Liver (tissue), 9 donors: ENCODE data around the gene NBEA. TPM values are rescaled to one million over a fixed set of nuclear protein-coding genes. Genes with fewer than 3 reads are reported as not detected.

Experiments used
- DNase-seq: peaks from one replicate; pipeline ENCODE4 v3.0.0-alpha.2; 2017; ENCODE audit warnings: low spot score
- H3K27ac ChIP-seq, 2 donors: one replicate each; pipeline ENCODE4 v1.7.0; 2013; ENCODE audit warnings: inconsistent platforms in 2 of 2, low read length in 2 of 2, control low read depth in 1 of 2, low read depth in 1 of 2, mild to moderate bottlenecking in 1 of 2
- H3K27me3 ChIP-seq, 4 donors: one replicate each; pipeline versions ENCODE4 v1.6.1 to v1.7.0; 2013; ENCODE audit warnings: low read length in 3 of 4, inconsistent platforms in 1 of 4, mild to moderate bottlenecking in 1 of 4, moderate library complexity in 1 of 4; ENCODE audit not compliant: control insufficient read depth in 4 of 4, insufficient read depth in 4 of 4
- H3K36me3 ChIP-seq, 4 donors: one replicate each; pipeline versions ENCODE4 v1.6.1 to v1.7.0; 2013; ENCODE audit warnings: low read length in 3 of 4, mild to moderate bottlenecking in 3 of 4, low read depth in 1 of 4, moderate library complexity in 1 of 4; ENCODE audit not compliant: control insufficient read depth in 4 of 4, insufficient read depth in 3 of 4
- H3K4me1 ChIP-seq, 4 donors: one replicate each; pipeline versions ENCODE4 v1.6.1 to v1.7.0; 2013; ENCODE audit warnings: low read length in 3 of 4, mild to moderate bottlenecking in 3 of 4, moderate library complexity in 1 of 4; ENCODE audit not compliant: control insufficient read depth in 4 of 4, insufficient read depth in 4 of 4
- H3K4me3 ChIP-seq, 3 donors: one replicate each; pipeline versions ENCODE4 v1.6.1 to v1.7.0; 2013; ENCODE audit warnings: low read length in 3 of 3, control low read depth in 1 of 3, low read depth in 1 of 3, mild to moderate bottlenecking in 1 of 3
- H3K9ac ChIP-seq, 2 donors: one replicate each; pipeline ENCODE4 v1.7.0; 2013; ENCODE audit warnings: low read length in 2 of 2, mild to moderate bottlenecking in 2 of 2, moderate library complexity in 2 of 2, control low read depth in 1 of 2, low read depth in 1 of 2
- H3K9me3 ChIP-seq, 4 donors: one replicate each; pipeline versions ENCODE4 v1.6.1 to v1.7.0; 2013; ENCODE audit warnings: low read length in 3 of 4; ENCODE audit not compliant: control insufficient read depth in 4 of 4
- EGR1 ChIP-seq, 2 donors: IDR thresholded peaks; 2 replicates each; pipeline ENCODE4 v1.6.1; 2016 to 2018; ENCODE audit warnings: antibody characterized with exemption in 2 of 2, low read depth in 2 of 2
- FOXA1 ChIP-seq: IDR thresholded peaks from 2 replicates; pipeline ENCODE4 v1.6.1; 2016; ENCODE audit warnings: antibody characterized with exemption
- FOXA2 ChIP-seq: IDR thresholded peaks from 2 replicates; pipeline ENCODE4 v1.6.1; 2016; ENCODE audit warnings: antibody characterized with exemption
- GABPA ChIP-seq, 2 donors: IDR thresholded peaks in 1 of 2; conservative IDR thresholded peaks in 1 of 2; 2 replicates each; pipeline ENCODE4 v1.6.1; 2016; ENCODE audit warnings: antibody characterized with exemption in 2 of 2, mild to moderate bottlenecking in 1 of 2, moderate library complexity in 1 of 2
- HNF4G ChIP-seq: IDR thresholded peaks from 2 replicates; pipeline ENCODE4 v1.6.1; 2016; ENCODE audit warnings: antibody characterized with exemption
- JUND ChIP-seq, 2 donors: IDR thresholded peaks; 2 replicates each; pipeline ENCODE4 v1.6.1; 2016; ENCODE audit warnings: antibody characterized with exemption in 2 of 2
- MAX ChIP-seq: IDR thresholded peaks from 2 replicates; pipeline ENCODE4 v1.6.1; 2016; ENCODE audit warnings: antibody characterized with exemption
- NR2F2 ChIP-seq: IDR thresholded peaks from 2 replicates; pipeline ENCODE4 v1.6.1; 2016; ENCODE audit warnings: antibody characterized with exemption
- RAD21 ChIP-seq, 2 donors: IDR thresholded peaks; 2 replicates each; pipeline ENCODE4 v1.6.1; 2016; ENCODE audit warnings: antibody characterized with exemption in 2 of 2, mild to moderate bottlenecking in 2 of 2
- SP1 ChIP-seq: IDR thresholded peaks from 2 replicates; pipeline ENCODE4 v1.6.1; 2018; ENCODE audit warnings: antibody characterized with exemption, mild to moderate bottlenecking
- TAF1 ChIP-seq: conservative IDR thresholded peaks from 2 replicates; pipeline ENCODE4 v1.6.1; 2016; ENCODE audit warnings: antibody characterized with exemption, mild to moderate bottlenecking
- YY1 ChIP-seq: IDR thresholded peaks from 2 replicates; pipeline ENCODE4 v1.6.1; 2016; ENCODE audit warnings: antibody characterized with exemption, mild to moderate bottlenecking
- whole genome bisulfite sequencing: extraction: QIAGEN DNeasy Blood & Tissue Kit; methylation state at CpG from one replicate; pipeline ENCODE4 v1.1.7; 2013; 5-methylcytosine and 5-hydroxymethylcytosine counted together
- polyA plus RNA-seq, 2 donors: library from polyadenylated mRNA; stranded (reverse) in 1 of 2; unstranded in 1 of 2; fragments of 200-250 nt in 1 of 2; fragments of >200 nt in 1 of 2; fragmentation: Nextera tagmentation in 1 of 2; extraction: Ambion mirVana in 1 of 2; gene quantifications; one replicate each; pipeline versions ENCODE4 v1.2.1 to v1.2.3, GENCODE V29; 2013 to 2015
- total RNA-seq, 2 donors: library from RNA; depleted of rRNA; stranded (reverse); fragments of >200 nt; gene quantifications; one replicate each; pipeline ENCODE4 v1.2.3, GENCODE V29; 2014
- TF ChIP-seq, protein P1 (sequence below): IDR thresholded peaks from 2 replicates; pipeline ENCODE4 v1.6.1; 2016; ENCODE audit warnings: antibody characterized with exemption
- TF ChIP-seq, protein P2 (sequence below): fragments of 150-350 bp; IDR thresholded peaks from 2 replicates; pipeline ENCODE4 v1.5.1; 2017; ENCODE audit warnings: improper control_type of control experiment, low read depth, low read length; ENCODE audit not compliant: missing input control
- TF ChIP-seq, protein P3 (sequence below): IDR thresholded peaks from 2 replicates; pipeline ENCODE4 v1.6.1; 2016; ENCODE audit warnings: antibody characterized with exemption
- TF ChIP-seq, protein P4 (sequence below): IDR thresholded peaks from 2 replicates; pipeline ENCODE4 v1.6.1; 2016; ENCODE audit warnings: antibody characterized with exemption, mild to moderate bottlenecking
- donor health status: healthy.
- donor health status: healthy.
- donor health status: healthy.
- donor health status: healthy.
- donor health status: healthy.

NBEA gene
- total and polyA plus RNA-seq, 4 donors: 0.24 to 3.5 (median 1.4) TPM

GRCh38 chr13:35460061-35460460 lies 518.0 kb downstream of the NBEA start:
- no peak for DNase-seq
- H3K9ac ChIP-seq: no peak overlapping the region
- no peaks in the 10 kb centered on the region for H3K36me3 ChIP-seq
- WGBS: 93% methylated on average over 2 of the region's 2 CpGs
- no peaks in the 10 kb centered on the region for H3K9me3 ChIP-seq
- no peaks in the 10 kb centered on the region for H3K4me1 ChIP-seq
- H3K4me3 ChIP-seq: no peak overlapping the region
- TF ChIP-seq MAX: no peak
- no peak for TF ChIP-seq TAF1
- TF ChIP-seq, protein P1, sequence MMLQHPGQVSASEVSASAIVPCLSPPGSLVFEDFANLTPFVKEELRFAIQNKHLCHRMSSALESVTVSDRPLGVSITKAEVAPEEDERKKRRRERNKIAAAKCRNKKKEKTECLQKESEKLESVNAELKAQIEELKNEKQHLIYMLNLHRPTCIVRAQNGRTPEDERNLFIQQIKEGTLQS: no peak
- no peak for TF ChIP-seq NR2F2
- TF ChIP-seq, protein P2, sequence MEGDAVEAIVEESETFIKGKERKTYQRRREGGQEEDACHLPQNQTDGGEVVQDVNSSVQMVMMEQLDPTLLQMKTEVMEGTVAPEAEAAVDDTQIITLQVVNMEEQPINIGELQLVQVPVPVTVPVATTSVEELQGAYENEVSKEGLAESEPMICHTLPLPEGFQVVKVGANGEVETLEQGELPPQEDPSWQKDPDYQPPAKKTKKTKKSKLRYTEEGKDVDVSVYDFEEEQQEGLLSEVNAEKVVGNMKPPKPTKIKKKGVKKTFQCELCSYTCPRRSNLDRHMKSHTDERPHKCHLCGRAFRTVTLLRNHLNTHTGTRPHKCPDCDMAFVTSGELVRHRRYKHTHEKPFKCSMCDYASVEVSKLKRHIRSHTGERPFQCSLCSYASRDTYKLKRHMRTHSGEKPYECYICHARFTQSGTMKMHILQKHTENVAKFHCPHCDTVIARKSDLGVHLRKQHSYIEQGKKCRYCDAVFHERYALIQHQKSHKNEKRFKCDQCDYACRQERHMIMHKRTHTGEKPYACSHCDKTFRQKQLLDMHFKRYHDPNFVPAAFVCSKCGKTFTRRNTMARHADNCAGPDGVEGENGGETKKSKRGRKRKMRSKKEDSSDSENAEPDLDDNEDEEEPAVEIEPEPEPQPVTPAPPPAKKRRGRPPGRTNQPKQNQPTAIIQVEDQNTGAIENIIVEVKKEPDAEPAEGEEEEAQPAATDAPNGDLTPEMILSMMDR: no peak
- TF ChIP-seq RAD21 (IDR thresholded peaks at IDR 0.05): no peak
- no peak for TF ChIP-seq JUND (IDR thresholded peaks at IDR 0.05)
- no peak for TF ChIP-seq HNF4G
- TF ChIP-seq YY1: no peak
- TF ChIP-seq FOXA2: no peak
- no peak for TF ChIP-seq GABPA (IDR thresholded peaks at IDR 0.05 in 1 of 2, conservative IDR thresholded peaks at IDR 0.05 in 1 of 2)
- TF ChIP-seq EGR1 (IDR thresholded peaks at IDR 0.05; ENCODE audit: low read depth in 2 of 2): no peak
- no peak for TF ChIP-seq SP1
- TF ChIP-seq, protein P3, sequence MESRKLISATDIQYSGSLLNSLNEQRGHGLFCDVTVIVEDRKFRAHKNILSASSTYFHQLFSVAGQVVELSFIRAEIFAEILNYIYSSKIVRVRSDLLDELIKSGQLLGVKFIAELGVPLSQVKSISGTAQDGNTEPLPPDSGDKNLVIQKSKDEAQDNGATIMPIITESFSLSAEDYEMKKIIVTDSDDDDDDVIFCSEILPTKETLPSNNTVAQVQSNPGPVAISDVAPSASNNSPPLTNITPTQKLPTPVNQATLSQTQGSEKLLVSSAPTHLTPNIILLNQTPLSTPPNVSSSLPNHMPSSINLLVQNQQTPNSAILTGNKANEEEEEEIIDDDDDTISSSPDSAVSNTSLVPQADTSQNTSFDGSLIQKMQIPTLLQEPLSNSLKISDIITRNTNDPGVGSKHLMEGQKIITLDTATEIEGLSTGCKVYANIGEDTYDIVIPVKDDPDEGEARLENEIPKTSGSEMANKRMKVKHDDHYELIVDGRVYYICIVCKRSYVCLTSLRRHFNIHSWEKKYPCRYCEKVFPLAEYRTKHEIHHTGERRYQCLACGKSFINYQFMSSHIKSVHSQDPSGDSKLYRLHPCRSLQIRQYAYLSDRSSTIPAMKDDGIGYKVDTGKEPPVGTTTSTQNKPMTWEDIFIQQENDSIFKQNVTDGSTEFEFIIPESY: no peak
- TF ChIP-seq, protein P4, sequence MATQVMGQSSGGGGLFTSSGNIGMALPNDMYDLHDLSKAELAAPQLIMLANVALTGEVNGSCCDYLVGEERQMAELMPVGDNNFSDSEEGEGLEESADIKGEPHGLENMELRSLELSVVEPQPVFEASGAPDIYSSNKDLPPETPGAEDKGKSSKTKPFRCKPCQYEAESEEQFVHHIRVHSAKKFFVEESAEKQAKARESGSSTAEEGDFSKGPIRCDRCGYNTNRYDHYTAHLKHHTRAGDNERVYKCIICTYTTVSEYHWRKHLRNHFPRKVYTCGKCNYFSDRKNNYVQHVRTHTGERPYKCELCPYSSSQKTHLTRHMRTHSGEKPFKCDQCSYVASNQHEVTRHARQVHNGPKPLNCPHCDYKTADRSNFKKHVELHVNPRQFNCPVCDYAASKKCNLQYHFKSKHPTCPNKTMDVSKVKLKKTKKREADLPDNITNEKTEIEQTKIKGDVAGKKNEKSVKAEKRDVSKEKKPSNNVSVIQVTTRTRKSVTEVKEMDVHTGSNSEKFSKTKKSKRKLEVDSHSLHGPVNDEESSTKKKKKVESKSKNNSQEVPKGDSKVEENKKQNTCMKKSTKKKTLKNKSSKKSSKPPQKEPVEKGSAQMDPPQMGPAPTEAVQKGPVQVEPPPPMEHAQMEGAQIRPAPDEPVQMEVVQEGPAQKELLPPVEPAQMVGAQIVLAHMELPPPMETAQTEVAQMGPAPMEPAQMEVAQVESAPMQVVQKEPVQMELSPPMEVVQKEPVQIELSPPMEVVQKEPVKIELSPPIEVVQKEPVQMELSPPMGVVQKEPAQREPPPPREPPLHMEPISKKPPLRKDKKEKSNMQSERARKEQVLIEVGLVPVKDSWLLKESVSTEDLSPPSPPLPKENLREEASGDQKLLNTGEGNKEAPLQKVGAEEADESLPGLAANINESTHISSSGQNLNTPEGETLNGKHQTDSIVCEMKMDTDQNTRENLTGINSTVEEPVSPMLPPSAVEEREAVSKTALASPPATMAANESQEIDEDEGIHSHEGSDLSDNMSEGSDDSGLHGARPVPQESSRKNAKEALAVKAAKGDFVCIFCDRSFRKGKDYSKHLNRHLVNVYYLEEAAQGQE: no peak
- no peak overlapping the region for H3K27ac ChIP-seq
- no peaks in the 10 kb centered on the region for H3K27me3 ChIP-seq

- TF ChIP-seq SP1 (no peak), FOXA2 (no peak), YY1 (no peak), NR2F2 (no peak), FOXA1 (no peak)
- TF ChIP-seq, protein P3: no peak
- TF ChIP-seq, protein P4: no peak
These were observed 523.3 kb downstream of the NBEA start for GRCh38 chr13:35465371-35465770.

More at GRCh38 chr13:35465371-35465770, 523.3 kb downstream of the NBEA start:
- Histone ChIP-seq H3K36me3 (no peaks in the 10 kb centered on the region), H3K27ac (no peak overlapping the region), H3K4me1 (peaks cover 0 to under 1% (median 0%) of the 10 kb centered on the region in 4 donors), H3K9me3 (no peaks in the 10 kb centered on the region), H3K4me3 (no peak overlapping the region), H3K9ac (no peak overlapping the region), H3K27me3 (peaks cover 0 to 5% (median under 1%) of the 10 kb centered on the region in 4 donors)
- WGBS: 95% methylated on average over 3 of the region's 3 CpGs
- DNase-seq: no peak
